ENCODE data around the gene RBP3. TPM values are rescaled to one million over a fixed set of nuclear protein-coding genes. Genes with fewer than 3 reads are reported as not detected.

RBP3 gene
- total and polyA plus RNA-seq, 8 donors = 0.07 to 0.14 (median 0.09) TPM; not detected in 5

DNA sequence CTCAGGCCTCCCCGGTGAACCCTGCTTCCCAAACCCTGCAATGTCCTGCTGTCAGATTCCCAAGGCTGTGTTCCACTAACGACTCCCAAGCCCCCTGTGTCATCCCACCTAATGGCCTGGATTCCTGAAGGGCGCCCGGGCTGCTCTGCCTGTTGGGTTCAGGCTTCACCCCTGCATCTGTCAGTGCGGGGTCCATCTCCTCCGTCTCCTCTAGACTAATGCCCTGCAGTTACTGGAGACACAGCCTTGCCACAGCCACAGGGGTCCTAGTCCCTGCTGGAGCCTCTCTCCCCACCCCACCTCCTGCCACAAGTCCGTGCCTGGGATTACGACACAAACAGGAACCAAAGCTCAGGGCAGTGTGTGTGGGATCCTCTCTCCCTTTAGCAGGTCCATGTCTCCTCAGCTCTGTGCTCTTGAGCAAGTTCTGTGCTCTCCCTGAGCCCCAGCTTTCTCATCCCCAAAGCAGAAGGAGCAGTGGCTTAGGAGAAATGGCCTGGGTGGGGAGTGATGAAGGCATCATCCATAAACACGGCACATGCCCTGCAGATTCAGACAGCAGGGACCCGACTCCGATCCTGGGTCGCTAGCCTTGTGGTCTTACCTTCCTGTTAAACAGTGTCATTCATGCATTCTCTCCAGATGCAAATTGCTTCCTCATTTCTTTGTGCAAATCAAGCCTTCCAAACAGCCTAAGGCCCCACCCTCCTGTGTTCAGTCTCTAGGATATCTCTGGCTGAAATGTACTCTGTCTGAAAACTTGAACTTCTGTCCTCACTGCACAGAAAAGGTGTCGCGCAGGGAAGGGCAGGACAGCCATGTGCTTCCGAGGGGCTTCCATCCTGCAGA lies 8.2 kb upstream of the RBP3 start:
- no peaks in the 10 kb centered on the region for H3K27me3 ChIP-seq
- no peak overlapping the region for H3K27ac ChIP-seq
- intact Hi-C loops (cut with DNase I) = no loop called here
- TF ChIP-seq, protein P1, sequence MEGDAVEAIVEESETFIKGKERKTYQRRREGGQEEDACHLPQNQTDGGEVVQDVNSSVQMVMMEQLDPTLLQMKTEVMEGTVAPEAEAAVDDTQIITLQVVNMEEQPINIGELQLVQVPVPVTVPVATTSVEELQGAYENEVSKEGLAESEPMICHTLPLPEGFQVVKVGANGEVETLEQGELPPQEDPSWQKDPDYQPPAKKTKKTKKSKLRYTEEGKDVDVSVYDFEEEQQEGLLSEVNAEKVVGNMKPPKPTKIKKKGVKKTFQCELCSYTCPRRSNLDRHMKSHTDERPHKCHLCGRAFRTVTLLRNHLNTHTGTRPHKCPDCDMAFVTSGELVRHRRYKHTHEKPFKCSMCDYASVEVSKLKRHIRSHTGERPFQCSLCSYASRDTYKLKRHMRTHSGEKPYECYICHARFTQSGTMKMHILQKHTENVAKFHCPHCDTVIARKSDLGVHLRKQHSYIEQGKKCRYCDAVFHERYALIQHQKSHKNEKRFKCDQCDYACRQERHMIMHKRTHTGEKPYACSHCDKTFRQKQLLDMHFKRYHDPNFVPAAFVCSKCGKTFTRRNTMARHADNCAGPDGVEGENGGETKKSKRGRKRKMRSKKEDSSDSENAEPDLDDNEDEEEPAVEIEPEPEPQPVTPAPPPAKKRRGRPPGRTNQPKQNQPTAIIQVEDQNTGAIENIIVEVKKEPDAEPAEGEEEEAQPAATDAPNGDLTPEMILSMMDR (IDR thresholded peaks at IDR 0.05) = no peak
- H3K9me3 ChIP-seq = no peaks in the 10 kb centered on the region
- peak; percentile 15 for ATAC-seq
- H3K4me3 ChIP-seq = no peak overlapping the region
- DNase-seq = no peak
- H3K4me1 ChIP-seq = no peaks in the 10 kb centered on the region
- H3K36me3 ChIP-seq = no peaks in the 10 kb centered on the region

DNA sequence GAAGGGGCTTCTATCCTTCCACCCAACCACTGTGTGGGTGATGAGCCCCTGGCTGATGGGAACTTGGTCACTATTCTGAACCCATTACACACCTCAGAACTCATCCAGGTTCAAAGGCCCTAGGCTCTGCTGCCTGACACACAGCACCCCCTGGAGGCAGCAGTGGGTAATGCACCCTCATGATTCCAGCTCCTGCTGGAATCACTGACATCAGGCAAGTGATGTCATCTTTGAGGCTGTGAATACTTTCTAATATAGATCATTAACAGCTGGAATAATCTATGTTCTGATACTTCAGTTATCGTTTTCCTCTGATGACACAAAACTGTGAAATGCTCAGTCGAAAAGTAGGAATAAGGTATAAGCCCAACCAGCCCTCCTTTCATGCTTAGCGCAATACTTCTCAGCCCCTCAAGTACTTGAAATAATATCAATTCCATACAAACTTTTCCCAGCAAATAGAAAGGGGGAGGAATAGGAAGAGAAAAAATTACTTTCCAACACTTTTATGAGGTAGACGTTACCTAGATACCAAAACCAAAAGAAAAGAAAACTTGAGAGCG lies 7.5 kb upstream of the RBP3 start:
- Histone ChIP-seq H3K4me3 (no peak overlapping the region), H3K27ac (no peak overlapping the region), H3K36me3 (no peaks in the 10 kb centered on the region), H3K4me1 (no peaks in the 10 kb centered on the region), H3K27me3 (no peaks in the 10 kb centered on the region), H3K9me3 (no peaks in the 10 kb centered on the region)
- peak in 2 of 4 donors; percentile 47 to 72 for DNase-seq
- ATAC-seq = peak; percentile 96
- intact Hi-C loops (cut with DNase I) = no loop called here
- TF ChIP-seq, protein P1 (IDR thresholded peaks at IDR 0.05) = peak; percentile 87 to 92

GRCh38 chr10:47344996-47345870 lies 2.9 kb upstream of the RBP3 start:
- Histone ChIP-seq H3K27me3 (no peaks in the 10 kb centered on the region), H3K4me3 (no peak overlapping the region), H3K9me3 (no peaks in the 10 kb centered on the region), H3K4me1 (no peaks in the 10 kb centered on the region), H3K27ac (no peak overlapping the region), H3K36me3 (no peaks in the 10 kb centered on the region)
- TF ChIP-seq, protein P1 (IDR thresholded peaks at IDR 0.05) = no peak
- intact Hi-C loops (cut with DNase I) = no loop called here
- DNase-seq (no peak), ATAC-seq (no peak)

DNA sequence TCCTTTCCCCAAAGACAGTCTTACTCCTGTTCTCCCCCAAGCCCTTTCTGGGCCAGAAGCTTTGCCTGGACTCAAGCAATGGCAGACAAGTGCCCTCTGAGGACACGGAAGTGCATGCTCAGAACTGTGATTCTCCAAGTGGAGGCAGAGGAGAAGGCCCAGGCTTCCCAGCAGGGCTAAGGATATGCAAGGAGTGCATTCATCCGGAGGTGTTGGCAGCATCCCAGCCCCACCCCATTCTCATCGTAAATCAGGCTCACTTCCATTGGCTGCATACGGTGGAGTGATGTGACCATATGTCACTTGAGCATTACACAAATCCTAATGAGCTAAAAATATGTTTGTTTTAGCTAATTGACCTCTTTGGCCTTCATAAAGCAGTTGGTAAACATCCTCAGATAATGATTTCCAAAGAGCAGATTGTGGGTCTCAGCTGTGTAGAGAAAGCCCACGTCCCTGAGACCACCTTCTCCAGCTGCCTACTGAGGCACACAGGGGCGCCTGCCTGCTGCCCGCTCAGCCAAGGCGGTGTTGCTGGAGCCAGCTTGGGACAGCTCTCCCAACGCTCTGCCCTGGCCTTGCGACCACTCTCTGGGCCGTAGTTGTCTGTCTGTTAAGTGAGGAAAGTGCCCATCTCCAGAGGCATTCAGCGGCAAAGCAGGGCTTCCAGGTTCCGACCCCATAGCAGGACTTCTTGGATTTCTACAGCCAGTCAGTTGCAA lies 1.4 kb upstream of the RBP3 start:
- H3K4me3 ChIP-seq = no peak overlapping the region
- H3K36me3 ChIP-seq = no peaks in the 10 kb centered on the region
- H3K27me3 ChIP-seq = no peaks in the 10 kb centered on the region
- H3K4me1 ChIP-seq = no peaks in the 10 kb centered on the region
- no peaks in the 10 kb centered on the region for H3K9me3 ChIP-seq
- ATAC-seq = peak; percentile 80
- peak in 1 of 4 donors; percentile 56 for DNase-seq
- no peak overlapping the region for H3K27ac ChIP-seq
- intact Hi-C loops (cut with DNase I) = no loop called here
- TF ChIP-seq, protein P1 (IDR thresholded peaks at IDR 0.05) = no peak
